ENCODE data around the gene APEH. TPM values are rescaled to one million over a fixed set of nuclear protein-coding genes. Genes with fewer than 3 reads are reported as not detected.

APEH gene
- total RNA-seq, result 100 to 1,000 TPM; 179 to 192 TPM

GRCh38 chr3:49673715-49674496, at the start of gene APEH:
TSS of gene APEH (plus strand) at chr3:49674351. CDS start at chr3:49674402, 51 bp downstream.
- Mint-ChIP-seq H3K4me3 (peak within 1 kb of the TSS; percentile 93), H3K27ac (peak within 1 kb of the TSS; percentile 99), H3K36me3 (ENCODE audit: low read depth) (peaks cover 25% of the 10 kb centered on the region), H3K27me3 (ENCODE audit: low read depth) (no peaks in the 10 kb centered on the region), H3K9me3 (ENCODE audit: insufficient read depth) (no peaks in the 10 kb centered on the region), H3K4me1 (ENCODE audit: low read depth) (peaks cover 28% of the 10 kb centered on the region)
- ATAC-seq (peak; percentile 91), DNase-seq (peak; percentile 99)
- POLR2A ChIA-PET, result interaction anchor here (1.0 kb wide), 1 partner anchor 134 kb away, joined by 9 read pairs; no protein-coding TSS in a partner anchor
- CTCF ChIA-PET, result interaction anchor here (0.8 to 5.4 kb wide), 2 partner anchors 107 to 135 kb away, joined by 4 to 228 read pairs; no protein-coding TSS in a partner anchor

- no peak overlapping the region for H3K27ac Mint-ChIP-seq
- H3K9me3 Mint-ChIP-seq (ENCODE audit: insufficient read depth), result no peaks in the 10 kb centered on the region
- peaks cover 21% of the 10 kb centered on the region for H3K4me1 Mint-ChIP-seq (ENCODE audit: low read depth)
- H3K4me3 Mint-ChIP-seq, result no peak overlapping the region
- H3K36me3 Mint-ChIP-seq (ENCODE audit: low read depth), result no peaks in the 10 kb centered on the region
- POLR2A ChIA-PET, result no interaction called here
- ATAC-seq, result no peak
- CTCF ChIA-PET, result no interaction called here
- peaks cover 11% of the 10 kb centered on the region for H3K27me3 Mint-ChIP-seq (ENCODE audit: low read depth)
- DNase-seq, result no peak
Measured at GRCh38 chr3:49625071-49625470, 49.1 kb upstream of the APEH start.

- DNase-seq (no peak), ATAC-seq (no peak)
- ChIA-PET POLR2A (interaction anchor here (0.7 kb wide), 1 partner anchor 11 kb away, joined by 3 read pairs; no protein-coding TSS in a partner anchor), CTCF (no interaction called here)
- no peaks in the 10 kb centered on the region for H3K36me3 Mint-ChIP-seq (ENCODE audit: low read depth)
- H3K9me3 Mint-ChIP-seq (ENCODE audit: insufficient read depth), result no peaks in the 10 kb centered on the region
- H3K27me3 Mint-ChIP-seq (ENCODE audit: low read depth), result peaks cover 10% of the 10 kb centered on the region
- H3K4me1 Mint-ChIP-seq (ENCODE audit: low read depth), result peaks cover 21% of the 10 kb centered on the region
- no peak overlapping the region for H3K4me3 Mint-ChIP-seq
- H3K27ac Mint-ChIP-seq, result no peak overlapping the region
Measured at GRCh38 chr3:49626101-49626581, 48.0 kb upstream of the APEH start.

- Mint-ChIP-seq H3K27me3 (ENCODE audit: low read depth) (peaks cover 6% of the 10 kb centered on the region), H3K9me3 (ENCODE audit: insufficient read depth) (no peaks in the 10 kb centered on the region), H3K4me3 (no peak overlapping the region), H3K27ac (no peak overlapping the region), H3K4me1 (ENCODE audit: low read depth) (peaks cover 21% of the 10 kb centered on the region), H3K36me3 (ENCODE audit: low read depth) (no peaks in the 10 kb centered on the region)
- CTCF ChIA-PET, result no interaction called here
- DNase-seq (no peak), ATAC-seq (no peak)
- POLR2A ChIA-PET, result interaction anchor here (0.7 kb wide), 1 partner anchor 12 kb away, joined by 3 read pairs; no protein-coding TSS in a partner anchor
Measured at GRCh38 chr3:49626796-49627195, 47.4 kb upstream of the APEH start.

- Mint-ChIP-seq H3K9me3 (ENCODE audit: insufficient read depth) (no peaks in the 10 kb centered on the region), H3K27ac (peak overlapping the region; percentile 14), H3K36me3 (ENCODE audit: low read depth) (no peaks in the 10 kb centered on the region), H3K27me3 (ENCODE audit: low read depth) (peaks cover 8% of the 10 kb centered on the region), H3K4me1 (ENCODE audit: low read depth) (peaks cover 21% of the 10 kb centered on the region), H3K4me3 (no peak overlapping the region)
- CTCF ChIA-PET, result interaction anchor here (0.8 kb wide), 1 partner anchor 88 kb away, joined by 4 read pairs; no protein-coding TSS in a partner anchor
- DNase-seq, result no peak
- no peak for ATAC-seq
- POLR2A ChIA-PET, result no interaction called here
Measured at GRCh38 chr3:49627634-49628033, 46.5 kb upstream of the APEH start.

GRCh38 chr3:49628249-49628648, 45.9 kb upstream of the APEH start:
- DNase-seq (no peak), ATAC-seq (no peak)
- H3K4me3 Mint-ChIP-seq, result no peak overlapping the region
- peaks cover 21% of the 10 kb centered on the region for H3K4me1 Mint-ChIP-seq (ENCODE audit: low read depth)
- no peaks in the 10 kb centered on the region for H3K36me3 Mint-ChIP-seq (ENCODE audit: low read depth)
- POLR2A ChIA-PET, result interaction anchor here (0.6 kb wide), 1 partner anchor 1430 kb away, joined by 3 read pairs; no protein-coding TSS in a partner anchor
- no peak overlapping the region for H3K27ac Mint-ChIP-seq
- no peaks in the 10 kb centered on the region for H3K9me3 Mint-ChIP-seq (ENCODE audit: insufficient read depth)
- peaks cover 9% of the 10 kb centered on the region for H3K27me3 Mint-ChIP-seq (ENCODE audit: low read depth)
- CTCF ChIA-PET, result interaction anchor here (0.8 to 1.1 kb wide), 2 partner anchors 43 to 88 kb away, joined by 4 read pairs; no protein-coding TSS in a partner anchor

GRCh38 chr3:49629451-49629850, 44.7 kb upstream of the APEH start:
- ChIA-PET CTCF (no interaction called here), POLR2A (no interaction called here)
- no peak for ATAC-seq
- Mint-ChIP-seq H3K9me3 (ENCODE audit: insufficient read depth) (no peaks in the 10 kb centered on the region), H3K4me1 (ENCODE audit: low read depth) (peaks cover 21% of the 10 kb centered on the region), H3K27ac (no peak overlapping the region), H3K4me3 (no peak overlapping the region), H3K36me3 (ENCODE audit: low read depth) (no peaks in the 10 kb centered on the region), H3K27me3 (ENCODE audit: low read depth) (peaks cover 9% of the 10 kb centered on the region)
- no peak for DNase-seq

GRCh38 chr3:49629866-49630265, 44.3 kb upstream of the APEH start:
- Mint-ChIP-seq H3K27me3 (ENCODE audit: low read depth) (peaks cover 9% of the 10 kb centered on the region), H3K4me1 (ENCODE audit: low read depth) (peaks cover 21% of the 10 kb centered on the region), H3K9me3 (ENCODE audit: insufficient read depth) (no peaks in the 10 kb centered on the region), H3K36me3 (ENCODE audit: low read depth) (no peaks in the 10 kb centered on the region), H3K27ac (no peak overlapping the region), H3K4me3 (no peak overlapping the region)
- CTCF ChIA-PET, result no interaction called here
- ATAC-seq (no peak), DNase-seq (no peak)
- POLR2A ChIA-PET, result no interaction called here

- ChIA-PET CTCF (no interaction called here), POLR2A (no interaction called here)
- Mint-ChIP-seq H3K9me3 (ENCODE audit: insufficient read depth) (no peaks in the 10 kb centered on the region), H3K4me1 (ENCODE audit: low read depth) (peaks cover 21% of the 10 kb centered on the region), H3K4me3 (no peak overlapping the region), H3K27ac (no peak overlapping the region), H3K36me3 (ENCODE audit: low read depth) (no peaks in the 10 kb centered on the region), H3K27me3 (ENCODE audit: low read depth) (peaks cover 9% of the 10 kb centered on the region)
- ATAC-seq (no peak), DNase-seq (no peak)
Measured at GRCh38 chr3:49630784-49631183, 43.4 kb upstream of the APEH start.

- H3K27me3 Mint-ChIP-seq (ENCODE audit: low read depth), result peaks cover 9% of the 10 kb centered on the region
- H3K36me3 Mint-ChIP-seq (ENCODE audit: low read depth), result no peaks in the 10 kb centered on the region
- no peak for ATAC-seq
- ChIA-PET POLR2A (no interaction called here), CTCF (no interaction called here)
- DNase-seq, result no peak
- H3K27ac Mint-ChIP-seq, result no peak overlapping the region
- no peak overlapping the region for H3K4me3 Mint-ChIP-seq
- no peaks in the 10 kb centered on the region for H3K9me3 Mint-ChIP-seq (ENCODE audit: insufficient read depth)
- peaks cover 4% of the 10 kb centered on the region for H3K4me1 Mint-ChIP-seq (ENCODE audit: low read depth)
Measured at GRCh38 chr3:49634736-49635135, 39.4 kb upstream of the APEH start.

GRCh38 chr3:49636883-49637609, 37.1 kb upstream of the APEH start:
- Mint-ChIP-seq H3K4me1 (ENCODE audit: low read depth) (peaks cover 4% of the 10 kb centered on the region), H3K36me3 (ENCODE audit: low read depth) (no peaks in the 10 kb centered on the region), H3K27ac (no peak overlapping the region), H3K9me3 (ENCODE audit: insufficient read depth) (no peaks in the 10 kb centered on the region), H3K4me3 (no peak overlapping the region), H3K27me3 (ENCODE audit: low read depth) (peaks cover 3% of the 10 kb centered on the region)
- ChIA-PET CTCF (interaction anchor here (0.6 kb wide), 1 partner anchor 70 kb away, joined by 3 read pairs; no protein-coding TSS in a partner anchor), POLR2A (no interaction called here)
- no peak for DNase-seq
- ATAC-seq, result no peak

- H3K4me3 Mint-ChIP-seq, result no peak overlapping the region
- ATAC-seq (no peak), DNase-seq (no peak)
- no peaks in the 10 kb centered on the region for H3K27me3 Mint-ChIP-seq (ENCODE audit: low read depth)
- H3K9me3 Mint-ChIP-seq (ENCODE audit: insufficient read depth), result no peaks in the 10 kb centered on the region
- POLR2A ChIA-PET, result no interaction called here
- peaks cover 4% of the 10 kb centered on the region for H3K4me1 Mint-ChIP-seq (ENCODE audit: low read depth)
- H3K27ac Mint-ChIP-seq, result no peak overlapping the region
- no peaks in the 10 kb centered on the region for H3K36me3 Mint-ChIP-seq (ENCODE audit: low read depth)
- CTCF ChIA-PET, result no interaction called here
Measured at GRCh38 chr3:49638445-49638844, 35.7 kb upstream of the APEH start.

Measured in activated CD8-positive, alpha-beta T cell treated with anti-CD3 and anti-CD28 coated beads, Interleukin-2, amount 10 ng/mL, durations not matched to agents 7 days and 5 days (primary cell).